Testis (tissue), 2 donors: ENCODE data around the gene QSOX1.

ENCODE experiments used
- CTCF ChIP-seq, 3 experiments: fragments of 450-650 bp in 2 of 3; fragments of 200-600 bp in 1 of 3; sonication (generic) in 1 of 3; IDR thresholded peaks; one replicate each; pipeline ENCODE4 v1.5.1; 2016 to 2019; ENCODE audit warnings: antibody characterized with exemption in 3 of 3, mild to moderate bottlenecking in 2 of 3, moderate library complexity in 1 of 3
- POLR2A ChIP-seq: fragments of 450-650 bp; IDR thresholded peaks from one replicate; pipeline ENCODE4 v1.6.1; 2017; ENCODE audit warnings: antibody characterized with exemption, mild to moderate bottlenecking, moderate library complexity

- TF ChIP-seq CTCF (IDR thresholded peaks at IDR 0.05) = no peak
- no peak for TF ChIP-seq POLR2A
Measured at GRCh38 chr1:180114396-180114945, 40.2 kb upstream of the QSOX1 start.
